Fibroblast of lung (primary cell): Measurements from ENCODE around the gene SH2D4B. TPM values are rescaled to one million over a fixed set of nuclear protein-coding genes. Genes with fewer than 3 reads are reported as not detected.

Experiments used
- DNase-seq, 2 donors: peaks; one replicate each; pipeline versions ENCODE4 v3.0.0 to v3.0.0-alpha.2; 2010; ENCODE audit warnings: low read depth in 2 of 2
- H2AFZ ChIP-seq: 2 replicates; pipeline ENCODE4 v1.5.1; 2012; ENCODE audit warnings: low read length, control low read depth, inconsistent platforms
- H3K27ac ChIP-seq: 2 replicates; pipeline ENCODE4 v1.5.1; 2011; ENCODE audit warnings: low read length, control low read depth; ENCODE audit not compliant: insufficient read depth
- H3K27me3 ChIP-seq: 2 replicates; pipeline ENCODE4 v1.5.1; 2011; ENCODE audit warnings: mild to moderate bottlenecking, low read length; ENCODE audit not compliant: control insufficient read depth, insufficient read depth
- H3K36me3 ChIP-seq: 2 replicates; pipeline ENCODE4 v1.5.1; 2011; ENCODE audit warnings: low read length; ENCODE audit not compliant: control insufficient read depth, insufficient read depth
- H3K4me1 ChIP-seq: 2 replicates; pipeline ENCODE4 v1.5.1; 2011; ENCODE audit warnings: low read length; ENCODE audit not compliant: control insufficient read depth, insufficient read depth; ENCODE audit errors: extremely low read depth
- H3K4me2 ChIP-seq: 2 replicates; pipeline ENCODE4 v1.5.1; 2011; ENCODE audit warnings: low read length, control low read depth; ENCODE audit not compliant: insufficient read depth; ENCODE audit errors: extremely low read depth
- H3K4me3 ChIP-seq, 4 experiments: fragments of 200-600 bp in 1 of 4; sonication (generic) in 1 of 4; replicated peaks in 1 of 4; 2 replicates each; pipeline ENCODE4 v1.5.1; 2011 to 2016; ENCODE audit warnings: low read length in 4 of 4, low read depth in 3 of 4, mild to moderate bottlenecking in 3 of 4, control low read depth in 2 of 4, inconsistent platforms in 1 of 4, mixed read lengths in 1 of 4; ENCODE audit not compliant: insufficient read depth in 1 of 4; ENCODE audit errors: control extremely low read depth in 1 of 4
- H3K79me2 ChIP-seq: 2 replicates; pipeline ENCODE4 v1.5.1; 2012; ENCODE audit warnings: mild to moderate bottlenecking, low read length, inconsistent platforms; ENCODE audit not compliant: control insufficient read depth, insufficient read depth
- H3K9ac ChIP-seq: 2 replicates; pipeline ENCODE4 v1.5.1; 2011; ENCODE audit warnings: mild to moderate bottlenecking, low read length, control low read depth; ENCODE audit not compliant: insufficient read depth
- H3K9me3 ChIP-seq: 2 replicates; pipeline ENCODE4 v1.5.1; 2012; ENCODE audit warnings: low read depth, low read length; ENCODE audit not compliant: control insufficient read depth, insufficient read depth
- H4K20me1 ChIP-seq: 2 replicates; pipeline ENCODE4 v1.5.1; 2011; ENCODE audit warnings: low read length; ENCODE audit not compliant: control insufficient read depth, insufficient read depth; ENCODE audit errors: extremely low read depth
- CTCF ChIP-seq, 2 donors: IDR thresholded peaks in 1 of 2; conservative IDR thresholded peaks in 1 of 2; 1 replicate in 1 of 2; 2 replicates in 1 of 2; pipeline ENCODE4 v1.5.1; 2011 to 2012; ENCODE audit warnings: low read length in 2 of 2, control low read depth in 1 of 2, inconsistent platforms in 1 of 2, low read depth in 1 of 2, mild to moderate bottlenecking in 1 of 2
- EZH2 ChIP-seq: IDR thresholded peaks from 2 replicates; pipeline ENCODE4 v1.5.1; 2012; ENCODE audit warnings: low read length, control low read depth, mild to moderate bottlenecking; ENCODE audit errors: missing control alignments
- polyA plus RNA-seq, 2 donors: library from polyadenylated mRNA; depleted of rRNA in 1 of 2; stranded (reverse) in 1 of 2; unstranded in 1 of 2; fragments of >200 nt; gene quantifications; 2 replicates each; pipeline ENCODE4 v1.2.1, GENCODE V29; 2011 to 2012; ENCODE audit warnings: missing spikeins in 1 of 2
- total RNA-seq: library from RNA; depleted of rRNA; stranded (reverse); fragments of >200 nt; gene quantifications from 2 replicates; pipeline ENCODE4 v1.2.1, GENCODE V29; 2014

Gene SH2D4B
- total and polyA plus RNA-seq, 2 donors (not counting 1 experiment from before 2014, with no cell fraction given), result not detected

- Histone ChIP-seq H3K4me3 (no peak overlapping the region), H3K4me1 (no peaks in the 10 kb centered on the region), H3K36me3 (no peaks in the 10 kb centered on the region), H3K9me3 (no peaks in the 10 kb centered on the region), H3K4me2 (no peak overlapping the region), H3K27me3 (no peaks in the 10 kb centered on the region), H3K9ac (no peak overlapping the region), H3K79me2 (no peaks in the 10 kb centered on the region), H2AFZ (no peak overlapping the region), H4K20me1 (no peaks in the 10 kb centered on the region), H3K27ac (no peak overlapping the region)
- TF ChIP-seq EZH2 (no peak), CTCF (conservative IDR thresholded peaks at IDR 0.05 in 1 of 2, IDR thresholded peaks at IDR 0.05 in 1 of 2; ENCODE audit: low read depth in 1 of 2, low read length in 2 of 2) (no peak)
- no peak for DNase-seq
Measured at GRCh38 chr10:80545258-80545881, 7.7 kb downstream of the SH2D4B start.

GRCh38 chr10:80552151-80552646 lies 14.5 kb downstream of the SH2D4B start:
- DNase-seq, result no peak
- Histone ChIP-seq H3K27ac (no peak overlapping the region), H3K27me3 (no peaks in the 10 kb centered on the region), H3K36me3 (no peaks in the 10 kb centered on the region), H3K4me2 (no peak overlapping the region), H2AFZ (no peak overlapping the region), H4K20me1 (no peaks in the 10 kb centered on the region), H3K79me2 (no peaks in the 10 kb centered on the region), H3K9me3 (no peaks in the 10 kb centered on the region), H3K4me1 (no peaks in the 10 kb centered on the region), H3K9ac (no peak overlapping the region), H3K4me3 (no peak overlapping the region)
- TF ChIP-seq EZH2 (no peak), CTCF (conservative IDR thresholded peaks at IDR 0.05 in 1 of 2, IDR thresholded peaks at IDR 0.05 in 1 of 2; ENCODE audit: low read depth in 1 of 2, low read length in 2 of 2) (no peak)

GRCh38 chr10:80553436-80553835 lies 15.7 kb downstream of the SH2D4B start:
- Histone ChIP-seq H3K4me3 (no peak overlapping the region), H2AFZ (no peak overlapping the region), H3K79me2 (no peaks in the 10 kb centered on the region), H3K4me1 (no peaks in the 10 kb centered on the region), H3K36me3 (no peaks in the 10 kb centered on the region), H3K27ac (no peak overlapping the region), H3K4me2 (no peak overlapping the region), H3K9me3 (no peaks in the 10 kb centered on the region), H4K20me1 (no peaks in the 10 kb centered on the region), H3K9ac (no peak overlapping the region), H3K27me3 (no peaks in the 10 kb centered on the region)
- TF ChIP-seq CTCF (conservative IDR thresholded peaks at IDR 0.05 in 1 of 2, IDR thresholded peaks at IDR 0.05 in 1 of 2; ENCODE audit: low read depth in 1 of 2, low read length in 2 of 2) (no peak), EZH2 (no peak)
- no peak for DNase-seq
